Suprapubic skin (tissue), 3 donors: ENCODE measurements around the gene SLC22A1.

ENCODE experiments used
- POLR2A ChIP-seq, 2 donors: fragments of 450-650 bp; IDR thresholded peaks; one replicate each; pipeline ENCODE4 v1.6.1; 2017; ENCODE audit warnings: antibody characterized with exemption in 2 of 2, mild to moderate bottlenecking in 2 of 2, moderate library complexity in 2 of 2
- TF ChIP-seq, protein P1 (sequence below), 2 donors: fragments of 200-600 bp in 1 of 2; fragments of 450-650 bp in 1 of 2; sonication (generic) in 1 of 2; IDR thresholded peaks; one replicate each; pipeline ENCODE4 v1.5.1; 2016 to 2019; ENCODE audit warnings: antibody characterized with exemption in 2 of 2, mild to moderate bottlenecking in 1 of 2, moderate library complexity in 1 of 2

DNA sequence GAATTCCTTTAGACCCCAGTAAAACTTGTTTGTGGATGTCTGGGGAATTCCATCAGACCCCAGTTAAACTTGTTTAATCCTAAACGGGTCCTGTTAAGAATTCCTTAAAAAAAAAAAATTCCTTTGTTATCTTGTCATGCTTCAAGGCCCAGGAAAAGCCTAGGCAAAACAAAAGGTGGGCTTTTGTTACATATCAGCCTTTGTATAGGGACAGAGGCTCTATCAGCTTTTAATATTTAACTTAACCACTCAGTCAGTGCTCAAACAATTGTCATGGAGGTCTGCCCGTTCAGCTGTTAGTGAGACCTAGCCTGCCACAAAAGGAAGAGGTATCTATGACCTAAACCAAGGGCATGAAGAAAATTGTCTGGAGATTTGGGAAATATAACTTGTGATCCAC is 53.1 kb downstream of the SLC22A1 start:
- TF ChIP-seq, protein P1, sequence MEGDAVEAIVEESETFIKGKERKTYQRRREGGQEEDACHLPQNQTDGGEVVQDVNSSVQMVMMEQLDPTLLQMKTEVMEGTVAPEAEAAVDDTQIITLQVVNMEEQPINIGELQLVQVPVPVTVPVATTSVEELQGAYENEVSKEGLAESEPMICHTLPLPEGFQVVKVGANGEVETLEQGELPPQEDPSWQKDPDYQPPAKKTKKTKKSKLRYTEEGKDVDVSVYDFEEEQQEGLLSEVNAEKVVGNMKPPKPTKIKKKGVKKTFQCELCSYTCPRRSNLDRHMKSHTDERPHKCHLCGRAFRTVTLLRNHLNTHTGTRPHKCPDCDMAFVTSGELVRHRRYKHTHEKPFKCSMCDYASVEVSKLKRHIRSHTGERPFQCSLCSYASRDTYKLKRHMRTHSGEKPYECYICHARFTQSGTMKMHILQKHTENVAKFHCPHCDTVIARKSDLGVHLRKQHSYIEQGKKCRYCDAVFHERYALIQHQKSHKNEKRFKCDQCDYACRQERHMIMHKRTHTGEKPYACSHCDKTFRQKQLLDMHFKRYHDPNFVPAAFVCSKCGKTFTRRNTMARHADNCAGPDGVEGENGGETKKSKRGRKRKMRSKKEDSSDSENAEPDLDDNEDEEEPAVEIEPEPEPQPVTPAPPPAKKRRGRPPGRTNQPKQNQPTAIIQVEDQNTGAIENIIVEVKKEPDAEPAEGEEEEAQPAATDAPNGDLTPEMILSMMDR (IDR thresholded peaks at IDR 0.05) = no peak
- no peak for TF ChIP-seq POLR2A (IDR thresholded peaks at IDR 0.05)
